ENCODE measurements around the gene PDE5A. TPM values are rescaled to one million over a fixed set of nuclear protein-coding genes. Genes with fewer than 3 reads are reported as not detected.

PDE5A gene
- polyA plus RNA-seq, 2 of the 4 experiments (the other 2 are of a cell fraction) = 0.27 to 1.0 TPM

GRCh38 chr4:119661231-119661630, 32.6 kb upstream of the PDE5A start (continued):
- TF ChIP-seq E2F6 (IDR thresholded peaks at IDR 0.05; ENCODE audit: borderline replicate concordance, low read depth) (no peak), MAFK (IDR thresholded peaks at IDR 0.05; ENCODE audit: partially characterized antibody) (no peak), EP300 (IDR thresholded peaks at IDR 0.05) (no peak), SMC3 (IDR thresholded peaks at IDR 0.05) (no peak), FOSB (CRISPR knock-in tag; IDR thresholded peaks at IDR 0.05) (no peak), HOXB13 (CRISPR knock-in tag; IDR thresholded peaks at IDR 0.05; ENCODE audit: low read depth) (no peak), CHD2 (IDR thresholded peaks at IDR 0.05; ENCODE audit: low read length, partially characterized antibody) (no peak), JUNB (IDR thresholded peaks at IDR 0.05) (no peak), GATA3 (IDR thresholded peaks at IDR 0.05; ENCODE audit: borderline replicate concordance) (no peak), ELK1 (IDR thresholded peaks at IDR 0.05; ENCODE audit: low read depth, low read length) (no peak), CBX8 (IDR thresholded peaks at IDR 0.05) (no peak)

GRCh38 chr4:119659576-119659975, 31.0 kb upstream of the PDE5A start:
- ChIA-PET POLR2A (no interaction called here), CTCF (no interaction called here)
- peak in 1 of 2 experiments; percentile 32 for DNase-seq (ENCODE audit: low read depth in 1 of 2, low spot score in 1 of 2)
- no peaks in the 10 kb centered on the region for H3K4me1 ChIP-seq
- no peak overlapping the region for H3K4me2 ChIP-seq
- no peak overlapping the region for H3K27ac ChIP-seq
- no peak for TF ChIP-seq POLR2A (IDR thresholded peaks at IDR 0.05; ENCODE audit: low read length)
- 0 out of 2 replicates have a peak, but pooled peaks have one; percentile 19 for TF ChIP-seq GATA3 (IDR thresholded peaks at IDR 0.05; ENCODE audit: borderline replicate concordance)
- peak; percentile 59 for TF ChIP-seq MAFK (IDR thresholded peaks at IDR 0.05; ENCODE audit: partially characterized antibody)
- TF ChIP-seq RFX5 (IDR thresholded peaks at IDR 0.05) = no peak
- no peak for TF ChIP-seq CBX2 (IDR thresholded peaks at IDR 0.05; ENCODE audit: borderline replicate concordance, low read depth)
- no peak for TF ChIP-seq PBX3 (IDR thresholded peaks at IDR 0.05)
- no peaks in the 10 kb centered on the region for H3K9me3 ChIP-seq
- no peak overlapping the region for H3K4me3 ChIP-seq
- ATAC-seq = no peak
- FAIRE-seq = no peak

GRCh38 chr4:119657111-119657611, 28.6 kb upstream of the PDE5A start:
- no peak for ATAC-seq
- FAIRE-seq = no peak
- no peak for TF ChIP-seq E2F6 (IDR thresholded peaks at IDR 0.05; ENCODE audit: borderline replicate concordance, low read depth)
- TF ChIP-seq CEBPB (IDR thresholded peaks at IDR 0.05) = no peak
- no peaks in the 10 kb centered on the region for H3K9me3 ChIP-seq
- ChIA-PET CTCF (interaction anchor here (1.2 kb wide), 1 partner anchor 29 kb away, joined by 3 read pairs; no protein-coding TSS in a partner anchor), POLR2A (no interaction called here)
- peak in 1 of 2 experiments; percentile 1 for DNase-seq (ENCODE audit: low read depth in 1 of 2, low spot score in 1 of 2)
- no peak overlapping the region for H3K27ac ChIP-seq
- H3K4me1 ChIP-seq = no peaks in the 10 kb centered on the region
- H3K4me2 ChIP-seq = no peak overlapping the region
- H3K4me3 ChIP-seq = no peak overlapping the region

- no peak for ATAC-seq
- no peak for DNase-seq (ENCODE audit: low read depth in 1 of 2, low spot score in 1 of 2)
- H3K4me2 ChIP-seq = no peak overlapping the region
- H3K4me3 ChIP-seq = no peak overlapping the region
- H3K9me3 ChIP-seq = no peaks in the 10 kb centered on the region
- no peak overlapping the region for H3K27ac ChIP-seq
- POLR2A ChIA-PET = no interaction called here
- FAIRE-seq = no peak
- CTCF ChIA-PET = interaction anchor here (1.2 to 1.9 kb wide), 2 partner anchors 28 to 29 kb away, joined by 3 to 6 read pairs; partner anchors contain the start of gene PDE5A
- no peaks in the 10 kb centered on the region for H3K4me1 ChIP-seq
- TF ChIP-seq MAZ (IDR thresholded peaks at IDR 0.05; ENCODE audit: borderline replicate concordance, low read depth, low read length) (no peak), ZC3H11A (IDR thresholded peaks at IDR 0.05) (no peak), KDM5A (IDR thresholded peaks at IDR 0.05) (no peak)
Measured at GRCh38 chr4:119656342-119656741, 27.7 kb upstream of the PDE5A start.

Data from A549 (cell line).